Astrocyte of the cerebellum (primary cell): ENCODE results near the gene PAN3.

Experiments
- DNase-seq: peaks from one replicate; pipeline ENCODE4 v3.0.0-alpha.2; 2011; ENCODE audit warnings: low read depth
- H3K4me3 ChIP-seq: 2 replicates; pipeline ENCODE4 v1.5.1; 2011; ENCODE audit warnings: mild to moderate bottlenecking, low read depth, low read length, moderate library complexity
- CTCF ChIP-seq: IDR thresholded peaks from 2 replicates; pipeline ENCODE4 v1.5.1; 2012; ENCODE audit warnings: low read length, low read depth, moderate library complexity, mild to moderate bottlenecking; ENCODE audit errors: missing control alignments
- in situ Hi-C: cut with HindIII; loops from 2 replicates; pipeline ENCODE4 v1.10.0; 2017; ENCODE audit warnings: low sequenced_read_pairs

PAN3 gene

DNA sequence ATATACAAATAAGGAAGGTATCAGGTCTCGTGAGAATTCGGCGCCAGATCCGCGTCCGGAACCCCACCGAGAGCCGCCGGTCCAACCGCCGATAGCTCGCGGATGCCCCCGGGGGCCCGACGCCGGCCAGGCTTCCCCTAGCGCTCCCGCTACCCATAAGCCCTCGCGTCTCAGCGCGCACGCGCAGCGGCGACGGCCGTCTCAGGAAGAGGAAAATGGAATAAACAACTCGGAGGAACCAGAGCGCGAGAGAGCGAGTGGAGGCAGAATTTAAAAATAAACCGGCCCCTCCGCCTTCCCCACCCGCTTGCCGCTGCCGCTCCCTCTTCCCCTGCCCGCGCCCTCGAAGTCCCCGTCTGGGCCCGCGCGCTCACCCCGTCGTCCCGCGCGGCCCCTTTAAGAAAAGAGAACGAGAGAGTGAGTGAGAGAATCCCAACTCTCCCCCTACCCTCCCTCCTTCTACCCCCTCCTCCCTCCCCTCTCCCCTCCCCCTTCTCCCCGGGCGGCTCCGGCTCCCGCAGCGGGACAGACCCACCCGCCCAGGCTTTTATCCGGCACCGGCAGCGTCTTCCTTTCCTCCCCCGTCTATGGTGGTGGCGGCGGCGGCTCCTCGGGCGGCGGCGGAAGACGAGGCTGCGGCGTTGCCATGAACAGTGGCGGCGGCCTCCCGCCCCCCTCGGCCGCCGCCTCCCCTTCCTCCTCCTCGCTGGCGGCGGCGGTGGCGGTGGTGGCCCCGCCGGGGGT, at the start of gene PAN3:
Gene PAN3 (plus strand): TSS at position 534 of the 744 bp plus-strand sequence. CDS start 113 bp downstream, at position 647.
- in situ Hi-C loops, result no loop called here

GRCh38 chr13:28089065-28089464, 49.3 kb upstream of the PAN3 start:
- DNase-seq, result no peak
- in situ Hi-C loops, result no loop called here
- TF ChIP-seq CTCF, result no peak
- H3K4me3 ChIP-seq, result no peak overlapping the region

More for the DNA sequence above, at the start of gene PAN3:
- peak within 1 kb of the TSS; percentile 71 for H3K4me3 ChIP-seq
- peak; percentile 6 for TF ChIP-seq CTCF
- peak; percentile 80 for DNase-seq

GRCh38 chr13:28092431-28092830, 45.9 kb upstream of the PAN3 start:
- no peak for DNase-seq
- in situ Hi-C loops, result no loop called here
- TF ChIP-seq CTCF, result no peak
- H3K4me3 ChIP-seq, result no peak overlapping the region

- DNase-seq, result no peak
- TF ChIP-seq CTCF, result no peak
- in situ Hi-C loops, result no loop called here
- no peak overlapping the region for H3K4me3 ChIP-seq
Measured at GRCh38 chr13:28093881-28094280, 44.5 kb upstream of the PAN3 start.

DNA sequence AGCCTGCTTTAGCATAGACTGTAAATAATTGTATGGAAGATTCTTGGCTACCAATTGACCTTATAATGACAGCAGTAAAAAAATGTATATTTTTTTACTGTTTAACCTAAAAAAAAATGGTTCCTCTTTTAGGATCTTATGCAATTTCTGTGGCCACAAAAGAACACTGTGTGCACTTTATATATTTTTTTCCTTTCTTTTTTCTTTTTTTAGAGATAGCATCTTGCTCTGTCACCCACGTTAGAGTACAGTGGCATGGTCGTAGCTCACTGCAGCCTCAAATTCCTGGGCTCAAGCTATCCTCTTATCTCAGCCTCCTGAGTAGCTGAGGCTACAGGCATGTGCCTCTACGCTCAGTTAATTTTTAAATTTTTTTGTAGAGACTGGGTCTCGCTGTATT, 44.0 kb upstream of the PAN3 start:
- DNase-seq, result no peak
- H3K4me3 ChIP-seq, result no peak overlapping the region
- in situ Hi-C loops, result no loop called here
- TF ChIP-seq CTCF, result no peak

- in situ Hi-C loops, result no loop called here
- DNase-seq, result no peak
- H3K4me3 ChIP-seq, result no peak overlapping the region
- TF ChIP-seq CTCF, result no peak
Measured at GRCh38 chr13:28097503-28097902, 40.8 kb upstream of the PAN3 start.
